GM18498 (cell line): ENCODE data around the gene DHX9.
"Not testable (repeated sequence)": the region's sequence is repeated elsewhere in the genome, so short reads cannot be mapped to it uniquely, and the experiment has no call there.

Experiments
- ATAC-seq: cut with Tn5 transposase; IDR thresholded peaks from one replicate; pipeline ENCODE4 v1.9.1; 2021; ENCODE audit warnings: mild to moderate bottlenecking, moderate library complexity; ENCODE audit not compliant: unreplicated experiment

The DHX9 gene

GRCh38 chr1:182888736-182889531 lies 49.8 kb downstream of the DHX9 start:
- ATAC-seq = no peak

DNA sequence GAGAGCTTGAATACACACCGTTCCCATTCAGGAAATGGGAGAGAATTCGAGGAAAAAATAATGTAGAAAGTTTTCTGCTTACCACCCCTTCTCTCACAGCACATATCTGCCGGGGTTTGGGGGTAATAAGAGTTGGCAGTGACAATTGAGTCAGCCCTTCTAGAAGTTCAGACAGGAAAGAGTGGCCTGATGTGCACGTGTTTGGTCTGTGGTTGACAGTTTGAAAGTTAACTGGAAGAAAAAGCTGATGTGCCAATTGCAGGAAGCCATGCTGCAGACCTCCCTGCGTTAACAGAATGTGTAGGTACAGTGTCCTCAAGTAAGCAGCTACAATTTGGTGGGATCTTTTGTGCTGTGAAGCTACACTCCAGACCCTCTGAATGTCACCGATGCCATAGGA lies 50.9 kb downstream of the DHX9 start:
- ATAC-seq = no peak

- no peak for ATAC-seq
Observed at GRCh38 chr1:182890927-182891610, 51.9 kb downstream of the DHX9 start.

GRCh38 chr1:182897696-182898095 lies 58.5 kb downstream of the DHX9 start:
- no peak for ATAC-seq

DNA sequence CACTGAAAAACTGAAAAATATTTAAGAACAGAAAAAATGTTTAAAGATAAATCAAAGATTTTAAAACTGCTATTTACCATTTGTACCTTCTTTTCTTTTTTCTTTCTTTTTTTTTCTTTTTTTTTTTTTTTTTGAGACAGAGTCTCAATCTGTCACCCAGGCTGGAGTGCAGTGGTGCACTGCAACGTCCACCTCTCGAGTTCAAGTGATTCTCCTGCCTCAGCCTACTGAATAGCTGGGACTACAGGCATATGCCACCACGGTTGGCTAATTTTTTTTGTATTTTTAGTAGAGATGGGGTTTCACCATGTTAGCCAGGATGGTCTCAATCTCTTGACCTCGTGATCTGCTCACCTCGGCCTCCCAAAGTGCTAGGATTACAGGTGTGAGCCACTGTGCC lies 62.8 kb downstream of the DHX9 start:
- not testable (repeated sequence) for ATAC-seq

- ATAC-seq = no peak
Observed at GRCh38 chr1:182905321-182905720, 66.2 kb downstream of the DHX9 start.

- ATAC-seq = no peak
Observed at GRCh38 chr1:182909578-182909977, 70.4 kb downstream of the DHX9 start.

- ATAC-seq = no peak
Observed at GRCh38 chr1:182910143-182910542, 71.0 kb downstream of the DHX9 start.

DNA sequence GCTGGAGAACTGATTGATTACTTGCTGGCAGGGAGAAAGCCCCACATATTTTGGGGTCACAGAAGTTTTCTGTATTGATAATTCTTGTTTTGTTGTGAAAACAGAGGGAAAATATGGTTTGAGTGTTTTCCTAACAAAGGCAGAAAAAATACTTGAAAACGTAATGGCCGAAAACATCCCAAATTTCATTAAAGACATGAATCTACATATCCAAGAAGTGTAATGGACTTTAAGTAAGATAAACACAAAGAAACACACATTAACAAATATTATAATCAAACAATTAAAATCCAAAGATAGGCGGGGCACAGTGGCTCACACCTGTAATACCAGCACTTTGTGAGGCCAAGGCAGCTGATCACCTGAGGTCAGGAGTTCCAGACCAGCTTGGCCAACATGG lies 74.3 kb downstream of the DHX9 start:
- ATAC-seq = no peak

GRCh38 chr1:182917378-182917777 lies 78.2 kb downstream of the DHX9 start:
- ATAC-seq = no peak

- ATAC-seq = no peak
Observed at GRCh38 chr1:182925661-182926060, 86.5 kb downstream of the DHX9 start.

DNA sequence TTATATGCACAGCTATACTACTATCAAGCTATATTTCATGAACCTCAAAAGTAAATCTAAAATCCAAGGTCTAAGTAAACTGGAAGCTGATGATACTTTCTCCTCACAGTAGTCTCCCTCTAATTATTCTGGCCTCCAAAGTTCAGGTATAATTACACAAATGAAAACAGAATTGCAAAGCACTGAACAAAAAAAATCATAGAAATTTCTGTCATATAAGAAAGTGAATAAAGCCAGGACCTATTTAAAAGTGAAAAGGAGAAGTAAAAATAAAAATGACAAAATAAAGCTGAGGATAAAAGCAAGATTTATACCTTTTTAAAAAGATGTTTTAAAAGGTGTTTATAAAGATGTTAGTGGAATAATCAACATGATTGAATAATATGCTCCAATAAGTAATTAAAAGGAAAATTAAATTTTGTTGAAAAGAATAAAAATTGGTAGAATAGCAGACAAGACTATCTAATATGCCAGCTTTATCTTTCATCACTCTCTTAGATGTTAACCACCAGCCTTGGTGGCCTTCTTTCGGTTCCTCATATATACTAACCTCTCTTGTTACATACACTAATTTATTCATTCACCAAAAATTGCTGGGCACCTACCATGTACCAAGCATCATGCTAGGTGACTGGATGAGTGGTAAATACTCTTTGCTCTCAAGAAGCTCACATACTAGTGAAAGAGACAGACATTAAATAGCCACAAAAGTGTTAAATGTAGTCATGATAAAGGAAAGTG lies 88.7 kb downstream of the DHX9 start:
- ATAC-seq = no peak

DNA sequence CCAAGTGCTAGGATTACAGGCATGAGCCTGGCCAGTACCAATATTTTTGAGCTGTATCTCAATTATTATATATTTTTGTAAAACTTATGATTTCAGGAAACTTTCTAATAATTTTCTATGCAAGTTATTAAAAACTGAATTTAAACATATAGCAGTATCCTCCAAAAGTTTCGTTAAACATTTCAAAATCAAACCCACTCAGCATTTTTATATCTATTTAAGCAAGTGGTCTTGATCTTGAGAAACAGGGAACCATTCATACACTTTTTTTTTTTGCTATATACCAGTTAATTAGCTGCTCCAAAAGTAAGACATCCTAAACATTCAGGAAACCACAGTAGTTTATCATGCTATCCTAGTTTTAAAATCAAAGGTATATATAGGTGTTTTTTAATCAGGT lies 91.8 kb downstream of the DHX9 start:
- no peak for ATAC-seq

DNA sequence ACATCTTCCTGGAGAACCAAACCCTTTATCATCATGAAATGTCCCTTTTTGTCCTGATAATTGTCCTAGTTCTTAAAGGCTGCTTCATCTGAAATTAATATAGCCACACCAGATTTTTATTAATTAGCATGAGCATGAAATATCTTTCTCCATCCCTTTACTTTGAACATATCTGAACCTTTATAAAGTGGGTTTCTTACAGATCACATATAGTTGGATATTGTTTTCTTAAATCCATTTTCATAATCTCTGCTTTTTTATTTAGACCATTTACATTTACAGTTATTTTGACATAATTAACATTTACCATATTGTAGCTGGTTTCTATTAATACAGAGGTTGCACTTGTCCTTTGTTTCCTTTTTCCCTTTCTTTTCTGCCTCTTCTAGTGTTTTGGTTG lies 96.6 kb downstream of the DHX9 start:
- no peak for ATAC-seq
